NB4 (cell line): ENCODE data around the gene ZNF516.

ENCODE experiments used
- DNase-seq: peaks from one replicate; pipeline ENCODE4 v3.0.0; 2010; ENCODE audit warnings: low read depth
- H3K4me3 ChIP-seq: one replicate; pipeline ENCODE4 v1.5.1; 2011; ENCODE audit warnings: mild to moderate bottlenecking, low read depth, low read length, moderate library complexity
- CTCF ChIP-seq: IDR thresholded peaks from one replicate; pipeline ENCODE4 v1.5.1; 2012; ENCODE audit warnings: low read depth, low read length
- MAX ChIP-seq: IDR thresholded peaks from 2 replicates; pipeline ENCODE4 v1.6.1; 2011; ENCODE audit warnings: low read depth, low read length
- MYC ChIP-seq: IDR thresholded peaks from 2 replicates; pipeline ENCODE4 v1.6.1; 2011; ENCODE audit warnings: low read depth, low read length
- POLR2A ChIP-seq: IDR thresholded peaks from 2 replicates; pipeline ENCODE4 v1.6.1; 2011; ENCODE audit warnings: mild to moderate bottlenecking; ENCODE audit not compliant: insufficient read length; ENCODE audit errors: extremely low read depth

Gene ZNF516

GRCh38 chr18:76358774-76359173 lies 136.3 kb downstream of the ZNF516 start:
- TF ChIP-seq POLR2A (no peak), MYC (no peak), CTCF (no peak), MAX (no peak)
- DNase-seq: no peak
- H3K4me3 ChIP-seq: no peak overlapping the region

GRCh38 chr18:76357585-76358260 lies 137.3 kb downstream of the ZNF516 start:
- H3K4me3 ChIP-seq: no peak overlapping the region
- no peak for TF ChIP-seq MAX
- no peak for DNase-seq

GRCh38 chr18:76357174-76357573 lies 137.9 kb downstream of the ZNF516 start:
- no peak overlapping the region for H3K4me3 ChIP-seq
- DNase-seq: no peak
- no peak for TF ChIP-seq MAX
- no peak for TF ChIP-seq POLR2A
- TF ChIP-seq CTCF: no peak
- no peak for TF ChIP-seq MYC

- no peak for DNase-seq
- TF ChIP-seq MAX (no peak), MYC (no peak), CTCF (no peak), POLR2A (no peak)
- no peak overlapping the region for H3K4me3 ChIP-seq
Measured at GRCh38 chr18:76356666-76357065, 138.4 kb downstream of the ZNF516 start.

GRCh38 chr18:76354348-76354747 lies 140.7 kb downstream of the ZNF516 start:
- TF ChIP-seq MAX (no peak), CTCF (no peak), MYC (no peak), POLR2A (no peak)
- H3K4me3 ChIP-seq: no peak overlapping the region
- no peak for DNase-seq

- no peak overlapping the region for H3K4me3 ChIP-seq
- TF ChIP-seq POLR2A (no peak), MAX (no peak), MYC (no peak), CTCF (no peak)
- no peak for DNase-seq
Measured at GRCh38 chr18:76353500-76353899, 141.5 kb downstream of the ZNF516 start.
